ENCODE measurements around the gene ETFDH. TPM values are rescaled to one million over a fixed set of nuclear protein-coding genes. Genes with fewer than 3 reads are reported as not detected.

The ETFDH gene
- total RNA-seq = 14.7 and 15.7 TPM in 2 replicates

DNA sequence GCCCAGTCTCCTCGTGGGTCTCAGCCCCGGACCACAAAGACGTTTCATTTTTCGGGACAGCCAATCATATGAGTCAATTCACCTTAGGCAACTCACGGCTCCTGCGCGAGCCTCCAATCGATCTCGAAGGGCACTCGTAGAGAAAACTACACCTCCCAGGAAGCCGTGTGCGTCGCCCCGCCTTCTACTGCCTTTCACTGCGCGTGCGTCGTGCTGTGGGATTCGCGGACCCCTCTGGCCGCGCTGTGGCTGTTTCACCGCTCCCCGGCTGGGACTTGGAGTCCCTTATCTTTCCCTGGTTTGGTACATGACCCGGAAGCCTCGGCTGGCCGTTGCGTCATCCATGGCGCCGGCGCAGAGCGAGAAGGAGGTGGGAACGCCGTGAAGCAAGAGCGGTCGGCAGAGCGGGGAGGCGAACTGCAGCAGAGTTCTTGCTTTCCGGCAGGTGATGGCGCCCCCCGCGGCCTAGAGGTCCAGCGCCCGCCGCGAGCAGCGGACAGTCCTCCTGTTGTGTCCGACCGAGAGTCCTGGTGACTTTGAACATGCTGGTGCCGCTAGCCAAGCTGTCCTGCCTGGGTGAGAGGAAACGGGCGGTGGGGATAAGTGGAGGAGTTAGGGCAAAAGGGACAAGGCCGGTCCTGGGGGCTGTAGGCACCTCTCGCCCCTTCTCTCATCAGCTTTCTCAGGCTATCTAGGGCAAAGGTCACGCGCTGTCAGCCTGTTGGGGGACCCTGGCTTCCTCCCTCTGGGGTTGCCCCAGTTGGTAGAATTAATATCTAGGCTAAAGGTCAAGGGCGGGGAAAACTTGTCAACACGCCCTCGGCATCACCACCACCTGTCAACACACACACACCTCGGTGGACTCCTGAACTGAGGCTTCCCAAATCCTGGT lies at the start of gene ETFDH:
Gene ETFDH, plus strand, starts transcription at position 382 of the 892 bp plus-strand sequence. Its CDS starts 161 bp downstream, at position 543.

DNA sequence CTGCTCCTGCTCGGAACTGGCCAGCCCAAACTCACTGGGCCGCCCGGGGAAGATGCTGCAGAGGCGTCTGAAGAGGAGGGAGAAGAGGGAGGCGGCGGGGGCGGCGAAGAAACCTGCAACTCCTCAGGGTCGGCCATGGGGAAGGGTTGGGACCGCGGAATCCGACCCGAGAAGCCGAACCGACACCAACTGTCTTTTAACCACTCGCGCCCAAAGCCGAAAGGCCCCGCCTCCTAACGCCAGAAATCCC lies 506 bp upstream of the ETFDH start, which contains the start of gene C4orf46:
Gene C4orf46, minus strand, starts transcription at position 223 of the 250 bp plus-strand sequence. Its CDS starts 86 bp downstream, at position 137.

DNA sequence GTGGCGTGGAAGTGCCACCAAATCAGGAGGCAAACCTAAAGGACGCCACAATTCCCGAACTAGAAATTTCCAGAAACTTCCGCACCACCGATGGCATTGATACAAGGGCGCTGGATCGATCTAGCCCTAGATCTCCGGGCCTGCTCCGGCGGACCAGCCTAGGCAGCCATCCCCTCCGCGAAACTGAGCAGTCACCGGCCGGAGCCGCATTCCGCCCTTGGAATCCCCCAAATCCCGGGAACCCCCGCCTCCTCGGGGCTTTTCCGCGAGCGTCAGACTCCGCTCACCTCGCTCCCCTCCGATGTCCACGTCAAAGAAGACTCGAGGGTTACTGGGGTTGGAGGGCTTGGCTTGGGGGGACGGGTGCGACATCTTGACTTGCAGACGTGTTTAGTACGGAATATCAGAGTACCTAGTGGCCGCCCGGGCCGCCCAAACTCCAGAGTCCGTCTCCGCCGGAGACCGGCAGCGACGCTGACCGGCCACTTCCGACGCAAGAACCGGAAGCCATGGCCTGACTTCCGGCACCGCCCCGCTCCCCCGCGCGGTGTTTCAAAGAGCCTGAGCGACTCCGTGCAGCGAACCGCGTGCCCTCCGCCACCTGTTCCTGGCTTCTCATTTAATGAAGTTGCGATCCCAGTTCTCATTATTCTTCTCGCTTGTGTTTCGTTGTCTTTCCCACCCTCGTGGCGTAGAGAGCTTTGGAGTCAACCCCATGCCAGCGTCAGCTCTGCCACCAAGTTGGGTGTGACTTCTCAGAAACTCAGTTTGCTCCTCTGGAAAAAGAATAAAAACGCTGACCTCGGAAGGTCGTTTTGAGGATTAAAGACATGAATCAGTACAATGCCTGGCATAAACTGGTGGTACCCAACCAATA lies 51.1 kb downstream of the ETFDH start, which contains the start of gene PPID:
Gene PPID, minus strand, starts transcription at position 480 of the 877 bp plus-strand sequence. Its CDS starts 108 bp downstream, at position 372.

Other genes with a start within 250 kb of the ETFDH start
- gene RXFP1, start 150.4 kb upstream of the ETFDH start, total RNA-seq = not detected in 2 replicates
- gene C4orf46, start 409 bp upstream of the ETFDH start, total RNA-seq = 4.5 and 10.6 TPM in 2 replicates
- gene PPID, start 51.1 kb downstream of the ETFDH start, total RNA-seq = 35.9 and 44.8 TPM in 2 replicates
- gene FNIP2, start 96.7 kb downstream of the ETFDH start, total RNA-seq = 6.8 and 7.8 TPM in 2 replicates

Measured in hair follicular keratinocyte (primary cell).